GM19455 (cell line): ENCODE measurements around the gene SUGCT.
"Not testable (repeated sequence)": the region's sequence is repeated elsewhere in the genome, so short reads cannot be mapped to it uniquely, and the experiment has no call there.

ENCODE experiments used
- ATAC-seq: cut with Tn5 transposase; IDR thresholded peaks from one replicate; pipeline ENCODE4 v1.9.1; 2021; ENCODE audit not compliant: unreplicated experiment

The SUGCT gene

GRCh38 chr7:40138973-40139372 lies 4.2 kb downstream of the SUGCT start:
- ATAC-seq: no peak

GRCh38 chr7:40139891-40140290 lies 5.1 kb downstream of the SUGCT start:
- not testable (repeated sequence) for ATAC-seq

GRCh38 chr7:40141916-40142315 lies 7.1 kb downstream of the SUGCT start:
- not testable (repeated sequence) for ATAC-seq

- ATAC-seq: not testable (repeated sequence)
Observed at GRCh38 chr7:40145596-40146130, 10.9 kb downstream of the SUGCT start.

GRCh38 chr7:40147371-40148246 lies 12.8 kb downstream of the SUGCT start:
- no peak for ATAC-seq

- ATAC-seq: not testable (repeated sequence)
Observed at GRCh38 chr7:40148247-40148580, 13.4 kb downstream of the SUGCT start.

GRCh38 chr7:40148671-40149070 lies 13.9 kb downstream of the SUGCT start:
- ATAC-seq: no peak

- no peak for ATAC-seq
Observed at GRCh38 chr7:40151504-40151903, 16.7 kb downstream of the SUGCT start.

- ATAC-seq: no peak
Observed at GRCh38 chr7:40156988-40157387, 22.2 kb downstream of the SUGCT start.

- ATAC-seq: no peak
Observed at GRCh38 chr7:40162516-40162915, 27.7 kb downstream of the SUGCT start.

- ATAC-seq: no peak
Observed at GRCh38 chr7:40165216-40165615, 30.4 kb downstream of the SUGCT start.

GRCh38 chr7:40167291-40167690 lies 32.5 kb downstream of the SUGCT start:
- no peak for ATAC-seq

- not testable (repeated sequence) for ATAC-seq
Observed at GRCh38 chr7:40168266-40168665, 33.5 kb downstream of the SUGCT start.

GRCh38 chr7:40173121-40173520 lies 38.3 kb downstream of the SUGCT start:
- ATAC-seq: not testable (repeated sequence)

GRCh38 chr7:40175256-40175655 lies 40.5 kb downstream of the SUGCT start:
- not testable (repeated sequence) for ATAC-seq

- ATAC-seq: no peak
Observed at GRCh38 chr7:40175725-40176510, 41.1 kb downstream of the SUGCT start.

- ATAC-seq: no peak
Observed at GRCh38 chr7:40177071-40177470, 42.3 kb downstream of the SUGCT start.

- ATAC-seq: no peak
Observed at GRCh38 chr7:40182452-40182851, 47.6 kb downstream of the SUGCT start.

GRCh38 chr7:40186586-40186985 lies 51.8 kb downstream of the SUGCT start:
- ATAC-seq: no peak

GRCh38 chr7:40192036-40192435 lies 57.2 kb downstream of the SUGCT start:
- no peak for ATAC-seq

GRCh38 chr7:40194745-40195144 lies 59.9 kb downstream of the SUGCT start:
- ATAC-seq: no peak

GRCh38 chr7:40197527-40197926 lies 62.7 kb downstream of the SUGCT start:
- no peak for ATAC-seq
